Stimulated activated CD4-positive, alpha-beta T cell treated with anti-CD3 and anti-CD28 coated beads, Interleukin-4, amount 100 ng/mL, for 4 hours (primary cell): ENCODE data around the gene RERE.

Experiments used
- DNase-seq, 2 experiments: peaks; one replicate each; pipeline ENCODE4 v3.0.0-alpha.2; 2020

Gene RERE

GRCh38 chr1:8684590-8684989 is 132.8 kb downstream of the RERE start:
- DNase-seq: no peak

GRCh38 chr1:8682573-8682972 is 134.9 kb downstream of the RERE start:
- DNase-seq: no peak

- no peak for DNase-seq
Observed at GRCh38 chr1:8681911-8682310, 135.5 kb downstream of the RERE start.

- DNase-seq: no peak
Observed at GRCh38 chr1:8680664-8681650, 136.5 kb downstream of the RERE start.

GRCh38 chr1:8679929-8680663 is 137.3 kb downstream of the RERE start:
- no peak for DNase-seq

- DNase-seq: no peak
Observed at GRCh38 chr1:8679395-8679800, 138.0 kb downstream of the RERE start.

- no peak for DNase-seq
Observed at GRCh38 chr1:8678673-8679394, 138.6 kb downstream of the RERE start.

- no peak for DNase-seq
Observed at GRCh38 chr1:8677782-8678181, 139.7 kb downstream of the RERE start.

- no peak for DNase-seq
Observed at GRCh38 chr1:8676813-8677212, 140.6 kb downstream of the RERE start.

- no peak for DNase-seq
Observed at GRCh38 chr1:8676072-8676471, 141.4 kb downstream of the RERE start.

- no peak for DNase-seq
Observed at GRCh38 chr1:8674912-8675311, 142.5 kb downstream of the RERE start.

GRCh38 chr1:8674481-8674880 is 143.0 kb downstream of the RERE start:
- DNase-seq: no peak

- DNase-seq: peak in 1 of 2 experiments; percentile 13
Observed at GRCh38 chr1:8671306-8671917, 146.0 kb downstream of the RERE start.

- no peak for DNase-seq
Observed at GRCh38 chr1:8670371-8670818, 147.0 kb downstream of the RERE start.

- DNase-seq: no peak
Observed at GRCh38 chr1:8669606-8670335, 147.7 kb downstream of the RERE start.

- DNase-seq: no peak
Observed at GRCh38 chr1:8667869-8668594, 149.4 kb downstream of the RERE start.

- DNase-seq: no peak
Observed at GRCh38 chr1:8666389-8667167, 150.9 kb downstream of the RERE start.

- DNase-seq: no peak
Observed at GRCh38 chr1:8665833-8666232, 151.6 kb downstream of the RERE start.

GRCh38 chr1:8664887-8665286 is 152.6 kb downstream of the RERE start:
- no peak for DNase-seq

- DNase-seq: no peak
Observed at GRCh38 chr1:8663915-8664329, 153.5 kb downstream of the RERE start.
